Esophagus muscularis mucosa (tissue), 3 donors: ENCODE data around the gene ANKRD65.

Source experiments
- POLR2A ChIP-seq: fragments of 450-650 bp; IDR thresholded peaks from one replicate; pipeline ENCODE4 v1.6.1; 2017; ENCODE audit warnings: antibody characterized with exemption, moderate library complexity, mild to moderate bottlenecking, low read depth
- POLR2AphosphoS5 ChIP-seq, 2 donors: sonication (generic); formaldehyde crosslinking; IDR thresholded peaks; one replicate each; pipeline ENCODE4 v1.6.1; 2017; ENCODE audit warnings: antibody characterized with exemption in 2 of 2
- TF ChIP-seq, protein P1 (sequence below), 3 experiments: fragments of 200-600 bp in 2 of 3; fragments of 450-650 bp in 1 of 3; sonication (generic) in 2 of 3; IDR thresholded peaks; one replicate each; pipeline ENCODE4 v1.5.1; 2017 to 2019; ENCODE audit warnings: antibody characterized with exemption in 3 of 3, mild to moderate bottlenecking in 2 of 3, moderate library complexity in 1 of 3

GRCh38 chr1:1390675-1391074, 30.4 kb downstream of the ANKRD65 start:
- TF ChIP-seq, protein P1, sequence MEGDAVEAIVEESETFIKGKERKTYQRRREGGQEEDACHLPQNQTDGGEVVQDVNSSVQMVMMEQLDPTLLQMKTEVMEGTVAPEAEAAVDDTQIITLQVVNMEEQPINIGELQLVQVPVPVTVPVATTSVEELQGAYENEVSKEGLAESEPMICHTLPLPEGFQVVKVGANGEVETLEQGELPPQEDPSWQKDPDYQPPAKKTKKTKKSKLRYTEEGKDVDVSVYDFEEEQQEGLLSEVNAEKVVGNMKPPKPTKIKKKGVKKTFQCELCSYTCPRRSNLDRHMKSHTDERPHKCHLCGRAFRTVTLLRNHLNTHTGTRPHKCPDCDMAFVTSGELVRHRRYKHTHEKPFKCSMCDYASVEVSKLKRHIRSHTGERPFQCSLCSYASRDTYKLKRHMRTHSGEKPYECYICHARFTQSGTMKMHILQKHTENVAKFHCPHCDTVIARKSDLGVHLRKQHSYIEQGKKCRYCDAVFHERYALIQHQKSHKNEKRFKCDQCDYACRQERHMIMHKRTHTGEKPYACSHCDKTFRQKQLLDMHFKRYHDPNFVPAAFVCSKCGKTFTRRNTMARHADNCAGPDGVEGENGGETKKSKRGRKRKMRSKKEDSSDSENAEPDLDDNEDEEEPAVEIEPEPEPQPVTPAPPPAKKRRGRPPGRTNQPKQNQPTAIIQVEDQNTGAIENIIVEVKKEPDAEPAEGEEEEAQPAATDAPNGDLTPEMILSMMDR (IDR thresholded peaks at IDR 0.05) = no peak
- TF ChIP-seq POLR2A = no peak
- no peak for TF ChIP-seq POLR2AphosphoS5 (IDR thresholded peaks at IDR 0.05)
